HG02884 (cell line): ENCODE measurements around the gene TCEANC.
A peak's percentile ranks its signal among the peaks of the same experiment; 100 is the strongest.
"Not testable (repeated sequence)": the region's sequence is repeated elsewhere in the genome, so short reads cannot be mapped to it uniquely, and the experiment has no call there.

Source experiments
- ATAC-seq: cut with Tn5 transposase; IDR thresholded peaks from one replicate; pipeline ENCODE4 v1.9.1; 2021; ENCODE audit warnings: mild to moderate bottlenecking, moderate library complexity; ENCODE audit not compliant: unreplicated experiment

Gene TCEANC

GRCh38 chrX:13654116-13654515, 1.2 kb downstream of the TCEANC start:
- no peak for ATAC-seq

DNA sequence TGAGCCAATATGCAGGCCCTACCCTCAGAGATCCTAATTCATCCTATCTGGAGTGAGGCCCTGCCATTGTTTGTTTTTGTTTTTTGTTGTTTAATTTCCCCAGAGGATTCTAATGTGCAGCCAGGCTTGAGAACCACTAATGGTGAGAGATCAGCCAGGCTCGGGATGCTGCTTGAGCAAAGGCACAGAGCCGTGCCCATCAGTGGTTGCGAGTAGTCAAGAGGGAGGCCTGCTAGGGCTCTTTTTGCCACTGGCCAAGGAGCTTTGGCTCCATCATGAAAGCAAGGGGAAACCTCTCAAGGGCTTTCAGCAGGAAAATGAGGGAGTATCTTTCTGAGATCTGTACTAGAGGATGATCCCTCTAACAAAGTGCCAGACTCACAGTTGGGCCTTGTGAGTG, 2.7 kb downstream of the TCEANC start:
- no peak for ATAC-seq

DNA sequence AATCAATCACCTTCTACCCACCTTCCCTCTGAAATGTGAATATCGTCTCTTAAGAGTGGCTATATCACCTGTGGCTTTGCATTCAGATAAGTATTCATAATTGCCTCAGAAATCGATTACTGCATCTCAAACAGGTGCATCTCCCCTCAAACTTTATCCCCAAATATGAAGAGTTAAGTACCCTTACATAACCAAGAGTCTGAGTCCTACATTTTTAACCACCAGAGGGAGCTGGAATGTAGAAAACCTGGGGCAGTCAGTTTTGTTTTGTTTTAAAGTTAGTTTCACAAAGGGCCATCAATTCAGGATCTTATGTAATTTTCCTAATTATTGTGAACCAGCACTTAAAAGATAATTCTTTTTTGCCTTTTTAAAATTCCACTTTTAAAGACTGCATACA, 5.7 kb downstream of the TCEANC start:
- ATAC-seq = no peak

DNA sequence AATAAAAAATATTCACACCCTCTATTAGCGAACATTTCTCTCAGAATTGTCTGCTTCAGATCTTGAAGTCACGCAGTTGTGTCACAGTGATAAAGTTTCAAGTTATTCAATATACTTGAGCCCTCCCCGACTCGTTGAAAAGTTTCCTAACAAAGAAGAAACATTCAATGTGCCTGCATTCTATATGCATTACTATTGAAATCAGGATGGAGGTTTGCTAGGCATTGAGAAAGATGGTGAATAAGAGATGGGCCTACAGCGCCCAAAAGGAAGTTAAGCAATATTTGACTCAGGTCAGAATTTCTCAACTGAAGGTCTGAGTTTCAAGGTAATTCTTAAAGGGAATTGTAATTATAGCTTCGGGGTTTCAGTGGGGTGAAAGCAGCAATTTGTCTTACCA, 6.1 kb downstream of the TCEANC start:
- no peak for ATAC-seq

- ATAC-seq = no peak
These were observed 8.9 kb downstream of the TCEANC start for GRCh38 chrX:13661735-13662288.

- no peak for ATAC-seq
These were observed 9.4 kb downstream of the TCEANC start for GRCh38 chrX:13662355-13662791.

GRCh38 chrX:13664020-13664419, 11.1 kb downstream of the TCEANC start:
- no peak for ATAC-seq

DNA sequence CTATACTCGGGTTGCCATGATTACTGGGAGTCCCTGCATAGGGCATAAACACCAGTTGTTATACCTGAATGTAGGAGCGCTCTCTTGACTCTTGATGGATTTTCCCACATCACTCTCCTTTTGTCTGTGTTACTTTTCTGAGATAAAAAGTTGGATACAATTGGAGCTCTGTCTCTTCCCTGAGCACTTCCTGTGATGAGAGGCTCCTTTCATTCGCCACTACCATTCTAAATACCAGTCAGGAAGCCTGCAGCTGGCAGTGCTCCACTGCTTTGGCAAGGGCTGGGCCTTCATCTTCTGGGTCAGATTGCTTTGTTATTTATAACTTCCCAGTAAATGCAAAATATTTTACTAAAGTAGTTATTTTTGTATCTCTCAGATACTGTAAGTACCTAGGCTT, 13.9 kb downstream of the TCEANC start:
- no peak for ATAC-seq

DNA sequence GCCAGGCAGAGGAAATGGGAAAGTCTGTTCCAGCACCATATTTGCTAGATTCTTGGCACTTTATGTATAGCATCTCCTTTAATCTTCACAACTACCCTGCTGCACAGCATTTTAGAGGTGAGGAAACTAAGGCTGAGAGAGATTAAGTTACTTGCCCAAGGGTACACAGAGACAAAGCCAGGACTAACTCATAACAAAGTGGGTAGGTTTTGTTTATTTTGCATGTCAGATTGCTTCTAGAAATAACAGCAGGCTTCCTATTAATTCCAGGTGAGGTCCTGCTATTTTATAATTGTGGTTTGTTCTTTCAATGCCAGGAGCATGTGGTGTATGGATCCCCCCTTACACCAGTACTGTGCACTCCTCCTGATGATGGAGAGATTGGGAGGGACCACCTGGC, 15.0 kb downstream of the TCEANC start:
- no peak for ATAC-seq

DNA sequence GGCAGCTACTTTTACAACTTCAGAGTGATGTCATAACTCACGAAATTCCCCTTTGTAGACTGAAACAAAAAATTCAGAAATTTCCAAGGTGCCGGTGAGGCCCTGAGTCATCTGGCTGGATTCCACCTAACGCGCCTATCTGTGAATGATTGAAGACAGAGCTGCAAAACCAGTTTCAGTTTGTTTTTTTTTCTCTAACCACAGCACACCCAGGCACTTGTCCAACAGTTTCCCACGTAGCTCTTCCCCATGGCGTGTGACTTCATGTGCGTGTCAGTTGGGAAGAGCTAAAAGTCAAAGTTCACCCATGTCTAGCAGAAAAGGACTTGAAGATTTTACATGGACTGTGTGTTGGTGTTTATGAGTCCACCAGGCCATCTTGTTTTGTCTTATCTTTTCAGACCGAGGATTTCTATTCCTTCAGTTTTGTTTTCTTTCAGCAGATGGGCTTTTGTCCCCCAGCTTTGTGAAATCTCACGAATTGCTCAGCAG, 16.4 kb downstream of the TCEANC start:
- peak; percentile 55 for ATAC-seq

GRCh38 chrX:13669755-13670154, 16.8 kb downstream of the TCEANC start:
- not testable (repeated sequence) for ATAC-seq

- no peak for ATAC-seq
These were observed 17.3 kb downstream of the TCEANC start for GRCh38 chrX:13670197-13670596.

DNA sequence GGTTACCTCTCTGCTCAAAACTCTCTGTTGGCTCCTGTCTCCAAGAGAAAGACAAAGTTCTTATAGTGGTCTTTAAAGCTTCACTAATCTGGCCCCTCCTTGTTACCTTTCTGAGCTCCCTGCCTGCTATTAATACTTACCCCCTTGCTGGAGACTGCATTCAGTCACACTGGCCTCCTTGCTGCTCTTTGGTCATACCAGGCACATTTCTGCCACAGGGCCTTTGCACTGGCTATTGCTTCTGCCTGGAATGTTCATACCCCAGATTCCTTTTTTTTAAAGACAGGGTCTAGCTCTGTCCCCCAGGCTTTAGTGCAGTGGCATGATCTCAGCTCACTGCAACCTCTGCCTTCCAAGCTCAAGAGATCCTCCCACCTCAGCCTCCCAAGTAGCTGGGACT, 20.1 kb downstream of the TCEANC start:
- no peak for ATAC-seq

DNA sequence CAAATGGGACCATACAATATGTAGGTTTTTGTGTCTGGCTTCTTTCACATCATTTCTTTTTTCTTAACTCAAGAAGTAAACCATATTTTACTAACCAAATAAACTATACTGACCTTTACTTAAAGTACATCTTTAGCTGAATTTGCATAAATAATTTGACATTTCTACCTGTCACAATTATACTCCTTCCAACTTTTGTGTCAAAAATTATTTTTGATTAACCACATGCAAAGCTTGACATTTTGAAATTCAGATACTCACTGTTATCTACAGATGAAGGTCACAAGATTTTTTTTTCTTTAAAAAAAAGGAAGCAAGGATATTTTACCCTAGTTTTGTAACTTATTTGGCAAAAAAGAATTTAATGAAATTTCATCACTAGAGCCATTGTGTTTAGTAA, 23.9 kb downstream of the TCEANC start:
- ATAC-seq = no peak

DNA sequence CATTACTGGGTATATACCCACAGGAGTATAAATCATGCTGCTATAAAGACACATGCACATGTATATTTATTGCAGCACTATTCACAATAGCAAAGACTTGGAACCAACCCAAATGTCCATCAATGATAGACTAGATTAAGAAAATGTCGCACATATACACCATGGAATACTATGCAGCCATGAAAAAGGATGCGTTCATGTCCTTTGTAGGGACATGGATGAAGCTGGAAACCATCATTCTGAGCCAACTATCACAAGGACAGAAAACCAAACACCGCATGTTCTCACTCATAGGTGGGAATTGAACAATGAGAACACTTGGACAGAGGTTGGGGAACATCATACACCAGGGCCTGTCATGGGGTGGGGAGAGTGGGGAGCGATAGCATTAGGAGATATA, 26.8 kb downstream of the TCEANC start:
- not testable (repeated sequence) for ATAC-seq

- ATAC-seq = no peak
These were observed 28.7 kb downstream of the TCEANC start for GRCh38 chrX:13681595-13681994.

GRCh38 chrX:13684361-13684760, 31.4 kb downstream of the TCEANC start:
- ATAC-seq = no peak

DNA sequence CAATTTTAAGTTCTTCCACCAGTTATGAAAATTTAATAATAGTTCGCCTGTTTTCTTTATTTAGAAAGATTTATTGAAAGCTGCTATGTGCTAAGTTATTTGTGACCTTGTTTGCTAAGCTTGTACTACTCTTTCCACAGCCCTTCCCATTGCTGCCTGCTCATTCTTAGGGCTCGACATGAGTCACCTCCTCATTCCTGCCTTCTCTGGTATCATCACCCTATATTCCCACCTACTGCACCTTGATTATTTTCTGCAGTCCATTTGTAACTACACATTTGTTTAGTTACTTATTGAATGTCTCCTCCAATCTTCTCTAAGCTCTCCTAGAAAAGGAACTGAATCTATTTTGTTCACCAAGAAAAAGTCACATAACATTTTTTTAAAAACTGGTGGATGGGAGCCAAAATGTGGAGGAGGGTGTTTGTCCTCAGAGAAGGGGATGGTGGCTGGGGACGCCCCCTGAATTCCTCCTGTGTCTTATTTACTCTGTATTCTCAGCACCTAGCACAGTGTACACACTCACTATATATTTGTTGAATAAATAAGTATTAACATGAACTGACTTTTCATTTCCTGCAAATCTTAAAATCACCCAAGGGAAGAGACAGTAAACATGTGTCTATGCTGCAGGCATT, 32.3 kb downstream of the TCEANC start:
- no peak for ATAC-seq

GRCh38 chrX:13687203-13687602, 34.3 kb downstream of the TCEANC start:
- no peak for ATAC-seq

DNA sequence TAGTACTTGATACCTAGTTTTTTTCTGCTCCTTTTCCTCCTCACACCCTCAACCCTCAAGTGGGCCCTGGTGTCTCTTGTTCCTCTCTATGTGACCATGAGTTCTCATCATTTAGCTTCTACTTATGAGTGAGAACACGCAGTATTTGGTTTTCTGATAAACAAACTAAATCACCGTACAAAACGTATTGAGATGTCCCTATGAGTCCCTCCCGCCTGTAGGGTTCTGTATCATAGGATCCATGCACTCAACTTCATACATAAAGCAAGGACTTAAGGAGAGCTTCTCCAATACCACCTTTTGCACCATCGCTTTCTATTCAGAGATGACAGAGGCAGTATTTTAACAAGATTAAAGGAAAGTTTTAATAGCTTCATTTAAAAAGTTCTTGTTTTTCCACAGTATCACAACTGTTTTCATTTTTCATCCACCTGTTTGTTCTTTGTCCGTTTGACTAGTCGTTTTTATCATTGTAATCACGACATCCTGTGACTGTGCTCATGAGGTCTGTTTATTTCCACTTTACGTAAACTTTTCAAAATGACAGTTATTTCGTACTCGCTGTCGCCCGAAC, 35.5 kb downstream of the TCEANC start:
- no peak for ATAC-seq

- peak; percentile 61 for ATAC-seq
These were observed 36.2 kb downstream of the TCEANC start, which contains the start of gene RAB9A for GRCh38 chrX:13688958-13689740. RAB9A (plus strand) TSS chrX:13689128; CDS start chrX:13708747, 19,619 bp downstream.
